Glomerular visceral epithelial cell (primary cell): ENCODE data around the gene MMP21.
A peak's percentile ranks its signal among the peaks of the same experiment; 100 is the strongest.

Experiments
- DNase-seq: peaks from one replicate; pipeline ENCODE4 v3.0.0-alpha.2; 2016; ENCODE audit errors: extremely low spot score

The MMP21 gene

GRCh38 chr10:125765835-125766234, 9.8 kb downstream of the MMP21 start:
- no peak for DNase-seq

- DNase-seq = no peak
Observed at GRCh38 chr10:125762692-125763648, 12.7 kb downstream of the MMP21 start.

GRCh38 chr10:125761961-125762360, 13.7 kb downstream of the MMP21 start:
- no peak for DNase-seq

- DNase-seq = no peak
Observed at GRCh38 chr10:125757742-125758141, 17.9 kb downstream of the MMP21 start.

- no peak for DNase-seq
Observed at GRCh38 chr10:125756853-125757487, 18.7 kb downstream of the MMP21 start.

GRCh38 chr10:125756196-125756595, 19.4 kb downstream of the MMP21 start:
- no peak for DNase-seq

- DNase-seq = no peak
Observed at GRCh38 chr10:125747417-125747816, 28.2 kb downstream of the MMP21 start.

- no peak for DNase-seq
Observed at GRCh38 chr10:125744909-125745308, 30.7 kb downstream of the MMP21 start.

GRCh38 chr10:125742465-125742864, 33.2 kb downstream of the MMP21 start:
- peak; percentile 17 for DNase-seq

- DNase-seq = no peak
Observed at GRCh38 chr10:125739994-125740679, 35.5 kb downstream of the MMP21 start.

GRCh38 chr10:125738206-125738605, 37.4 kb downstream of the MMP21 start:
- DNase-seq = no peak

- no peak for DNase-seq
Observed at GRCh38 chr10:125734823-125735222, 40.8 kb downstream of the MMP21 start.

- no peak for DNase-seq
Observed at GRCh38 chr10:125734148-125734547, 41.5 kb downstream of the MMP21 start.

- no peak for DNase-seq
Observed at GRCh38 chr10:125727436-125727835, 48.2 kb downstream of the MMP21 start.

- no peak for DNase-seq
Observed at GRCh38 chr10:125726914-125727313, 48.7 kb downstream of the MMP21 start.

- no peak for DNase-seq
Observed at GRCh38 chr10:125722811-125723210, 52.8 kb downstream of the MMP21 start.

GRCh38 chr10:125721035-125721434, 54.6 kb downstream of the MMP21 start:
- DNase-seq = no peak

- DNase-seq = peak; percentile 6
Observed at GRCh38 chr10:125720002-125720382, 55.6 kb downstream of the MMP21 start.

- DNase-seq = peak; percentile 99
Observed at GRCh38 chr10:125719173-125720001, 56.2 kb downstream of the MMP21 start, which contains the start of gene EDRF1. EDRF1 (plus strand) TSS chr10:125719709; CDS start chr10:125719808, 99 bp downstream.
